K562 (cell line): ENCODE measurements around the gene TOR1B. TPM values are rescaled to one million over a fixed set of nuclear protein-coding genes. Genes with fewer than 3 reads are reported as not detected.
"Not testable (repeated sequence)": the region's sequence is repeated elsewhere in the genome, so short reads cannot be mapped to it uniquely, and the experiment has no call there.

Experiments
- ARNT ChIP-seq, 2 experiments: fragments of 450-650 bp; IDR thresholded peaks; 2 replicates each; pipeline ENCODE4 v1.6.1; 2016; ENCODE audit warnings: mild to moderate bottlenecking in 1 of 2
- C11orf30 ChIP-seq: fragments of 450-650 bp; IDR thresholded peaks from 2 replicates; pipeline ENCODE4 v1.6.1; 2016; ENCODE audit warnings: low read depth, mild to moderate bottlenecking
- CSDE1 ChIP-seq, 2 experiments: fragments of 450-650 bp; IDR thresholded peaks; 2 replicates each; pipeline ENCODE4 v1.6.1; 2016; ENCODE audit warnings: mild to moderate bottlenecking in 1 of 2
- CTBP1 ChIP-seq: fragments of 450-650 bp; IDR thresholded peaks from 2 replicates; pipeline ENCODE4 v1.6.1; 2016; ENCODE audit warnings: borderline replicate concordance
- DPF2 ChIP-seq: fragments of 450-650 bp; IDR thresholded peaks from 2 replicates; pipeline ENCODE4 v1.6.1; 2016
- EHMT2 ChIP-seq: fragments of 450-650 bp; IDR thresholded peaks from 2 replicates; pipeline ENCODE4 v1.6.1; 2018; ENCODE audit warnings: antibody characterized with exemption
- EP400 ChIP-seq: fragments of 450-650 bp; IDR thresholded peaks from 2 replicates; pipeline ENCODE4 v1.6.1; 2017; ENCODE audit warnings: antibody characterized with exemption, mild to moderate bottlenecking, moderate library complexity
- ETV5 ChIP-seq: sonication (generic); formaldehyde crosslinking; IDR thresholded peaks from 2 replicates; pipeline ENCODE4 v1.4.0; 2020; ENCODE audit warnings: low read depth, mild to moderate bottlenecking, missing genetic modification reagents
- FOXJ2 ChIP-seq: fragments of 200-800 bp; sonication (Bioruptor generic); IDR thresholded peaks from 2 replicates; pipeline ENCODE4 v1.6.1; 2016; ENCODE audit warnings: missing genetic modification characterization, missing compliant biosample characterization
- GABPB1 ChIP-seq: sonication (generic); formaldehyde crosslinking; IDR thresholded peaks from 2 replicates; pipeline ENCODE4 v1.8.0; 2022; ENCODE audit warnings: mild to moderate bottlenecking, missing genetic modification reagents
- JUN ChIP-seq, 2 experiments: sonication (generic) in 1 of 2; formaldehyde crosslinking in 1 of 2; IDR thresholded peaks; 2 replicates each; pipeline versions ENCODE4 v1.6.1 to v1.8.0; 2012 to 2022; ENCODE audit warnings: borderline replicate concordance in 2 of 2, mild to moderate bottlenecking in 2 of 2, improper control_type of control experiment in 1 of 2, low read depth in 1 of 2, low read length in 1 of 2, missing genetic modification reagents in 1 of 2
- KDM1A ChIP-seq, 2 experiments: fragments of 450-650 bp; IDR thresholded peaks; 2 replicates each; pipeline ENCODE4 v1.6.1; 2016; ENCODE audit warnings: mild to moderate bottlenecking in 2 of 2
- LARP7 ChIP-seq: fragments of 450-650 bp; IDR thresholded peaks from 2 replicates; pipeline ENCODE4 v1.6.1; 2016
- MEIS2 ChIP-seq: fragments of 450-650 bp; IDR thresholded peaks from 2 replicates; pipeline ENCODE4 v1.6.1; 2014; ENCODE audit warnings: mild to moderate bottlenecking; ENCODE audit not compliant: partially characterized antibody
- NCOA1 ChIP-seq: fragments of 450-650 bp; IDR thresholded peaks from 2 replicates; pipeline ENCODE4 v1.6.1; 2016; ENCODE audit warnings: low read depth
- NFE2 ChIP-seq: IDR thresholded peaks from 2 replicates; pipeline ENCODE4 v1.6.1; 2014; ENCODE audit warnings: antibody characterized with exemption, low read depth
- NFIC ChIP-seq: fragments of 450-650 bp; IDR thresholded peaks from 2 replicates; pipeline ENCODE4 v1.6.1; 2017; ENCODE audit warnings: mild to moderate bottlenecking, inconsistent platforms
- NR2C2 ChIP-seq, 2 experiments: fragments of 200-800 bp in 1 of 2; sonication (Bioruptor generic) in 1 of 2; sonication (generic) in 1 of 2; formaldehyde crosslinking in 1 of 2; IDR thresholded peaks; 2 replicates each; pipeline versions ENCODE4 v1.6.1 to v1.8.0; 2016 to 2022; ENCODE audit warnings: mild to moderate bottlenecking in 1 of 2, missing compliant biosample characterization in 1 of 2, missing genetic modification characterization in 1 of 2, missing genetic modification reagents in 1 of 2
- PHB2 ChIP-seq: fragments of 450-650 bp; IDR thresholded peaks from 2 replicates; pipeline ENCODE4 v1.6.1; 2017; ENCODE audit warnings: low read depth
- PHF20 ChIP-seq: fragments of 450-650 bp; IDR thresholded peaks from 2 replicates; pipeline ENCODE4 v1.6.1; 2018; ENCODE audit not compliant: partially characterized antibody
- POLR3A ChIP-seq: IDR thresholded peaks from 2 replicates; pipeline ENCODE4 v1.6.1; 2011; ENCODE audit warnings: borderline replicate concordance, mild to moderate bottlenecking, moderate library complexity; ENCODE audit not compliant: insufficient read length, insufficient read depth; ENCODE audit errors: extremely low read depth
- SMARCE1 ChIP-seq: fragments of 450-650 bp; IDR thresholded peaks from 2 replicates; pipeline ENCODE4 v1.7.1; 2016; ENCODE audit warnings: mild to moderate bottlenecking
- SP1 ChIP-seq: sonication (generic); formaldehyde crosslinking; IDR thresholded peaks from 2 replicates; pipeline ENCODE4 v1.8.1; 2022; ENCODE audit warnings: mild to moderate bottlenecking, missing genetic modification reagents
- TCF3 ChIP-seq: sonication (generic); formaldehyde crosslinking; IDR thresholded peaks from 2 replicates; pipeline ENCODE4 v1.4.0; 2020; ENCODE audit warnings: mild to moderate bottlenecking, missing genetic modification reagents
- TOE1 ChIP-seq, 2 experiments: fragments of 450-650 bp in 1 of 2; sonication (generic) in 1 of 2; formaldehyde crosslinking in 1 of 2; IDR thresholded peaks; 2 replicates each; pipeline versions ENCODE4 v1.7.1 to v1.8.0; 2016 to 2022; ENCODE audit warnings: borderline replicate concordance in 2 of 2, mild to moderate bottlenecking in 2 of 2, antibody characterized with exemption in 1 of 2, inconsistent platforms in 1 of 2, low read depth in 1 of 2, missing genetic modification reagents in 1 of 2, moderate library complexity in 1 of 2
- TRIM24 ChIP-seq, 2 experiments: fragments of 450-650 bp; IDR thresholded peaks; 2 replicates each; pipeline ENCODE4 v1.6.1; 2016
- ZEB2 ChIP-seq: fragments of 450-650 bp; IDR thresholded peaks from 2 replicates; pipeline ENCODE4 v1.6.1; 2016
- ZNF316 ChIP-seq: fragments of 450-650 bp; IDR thresholded peaks from 2 replicates; pipeline ENCODE4 v1.6.1; 2016
- polyA plus RNA-seq, 8 experiments: library from polyadenylated mRNA; depleted of rRNA in 4 of 8; stranded (reverse) in 5 of 8; unstranded in 3 of 8; fragments of >200 nt; fragmentation: Nextera tagmentation in 2 of 8; fragmentation: Illumina TruSeq in 1 of 8; extraction: Ambion mirVana in 2 of 8; extraction: Trizol in 1 of 8; gene quantifications; 2 replicates each; pipeline versions ENCODE4 v1.2.1 to v1.2.3, GENCODE V29; 2011 to 2014; ENCODE audit warnings: inconsistent platforms in 1 of 8, missing spikeins in 1 of 8
- total RNA-seq, 7 experiments: library from RNA; depleted of rRNA in 6 of 7; stranded (reverse); fragments of >200 nt in 6 of 7; fragmentation: Illumina TruSeq in 2 of 7; extraction: Trizol in 2 of 7; gene quantifications; 2 replicates each; pipeline versions ENCODE4 v1.2.1 to v1.2.3, GENCODE V29; 2011 to 2021; ENCODE audit warnings: low replicate concordance in 1 of 7
- TF ChIP-seq, protein P1 (sequence below), 2 experiments: fragments of 450-650 bp; conservative IDR thresholded peaks; 2 replicates each; pipeline ENCODE4 v1.6.1; 2017; ENCODE audit warnings: mild to moderate bottlenecking in 2 of 2, moderate library complexity in 2 of 2

The TOR1B gene
- total and polyA plus RNA-seq, 9 of the 15 experiments (the other 6 are each of a cell fraction or from before 2014, with no cell fraction given): 4.2 to 36.5 (median 24.6) TPM

DNA sequence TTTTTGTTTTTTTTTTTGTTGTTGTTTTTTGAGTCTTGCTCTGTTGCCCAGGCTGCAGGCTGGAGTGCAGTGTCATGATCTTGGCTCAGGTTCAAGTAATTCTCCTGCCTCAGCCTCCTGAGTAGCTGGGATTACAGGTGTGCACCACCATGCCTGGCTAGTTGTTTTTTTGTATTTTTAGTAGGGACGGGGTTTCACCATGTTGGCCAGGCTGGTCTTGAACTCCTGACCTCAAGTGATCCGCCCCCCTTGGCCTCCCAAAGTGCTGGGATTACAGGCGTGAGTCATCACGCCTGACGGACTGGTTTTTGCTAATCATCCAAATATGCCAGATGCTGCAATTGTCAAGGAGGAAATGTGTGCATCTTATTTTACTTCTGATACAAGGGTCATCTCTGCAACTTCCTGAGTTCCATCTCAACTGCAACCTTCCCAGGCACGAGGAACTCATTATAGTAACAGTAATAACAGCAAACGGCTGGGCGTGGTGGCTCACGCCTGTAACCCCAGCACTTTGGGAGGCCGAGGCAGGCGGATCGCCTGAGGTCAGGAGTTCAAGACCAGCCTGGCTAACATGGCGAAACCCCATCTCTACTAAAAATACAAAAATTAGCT, 40.5 kb upstream of the TOR1B start (continued):
- TF ChIP-seq ZNF316 (peak; percentile 86), SP1 (peak; percentile 18; the same call in 1 of the 2 replicates), POLR3A (peak; percentile 12), CTBP1 (peak; percentile 67), PHB2 (peak; percentile 57; the same call in 1 of the 2 replicates), CSDE1 (IDR thresholded peaks at IDR 0.05) (peak in 1 of 2 experiments; percentile 24; a peak in 1 of 4 replicates), LARP7 (0 out of 2 replicates have a peak, but pooled peaks have one; percentile 13), EHMT2 (peak; percentile 70), MEIS2 (peak; percentile 44), PHF20 (peak; percentile 32), SMARCE1 (peak; percentile 88), NFE2 (peak; percentile 63), DPF2 (peak; percentile 96), ZEB2 (peak; percentile 63; the same call in 1 of the 2 replicates), KDM1A (IDR thresholded peaks at IDR 0.05) (peak; percentile 92 to 94), JUN (IDR thresholded peaks at IDR 0.05; ENCODE audit: borderline replicate concordance, low read depth, low read length) (0 out of 2 replicates have a peak, but pooled peaks have one; percentile 60), ETV5 (CRISPR knock-in tag) (peak; percentile 57; the same call in 1 of the 2 replicates), NCOA1 (peak; percentile 52; the same call in 1 of the 2 replicates), NR2C2 (tag; IDR thresholded peaks at IDR 0.05) (peak; percentile 61; the same call in 1 of the 2 replicates), C11orf30 (peak; percentile 88), NFIC (peak; percentile 93), EP400 (peak; percentile 38; the same call in 1 of the 2 replicates), FOXJ2 (tag) (peak; percentile 78), GABPB1 (0 out of 2 replicates have a peak, but pooled peaks have one; percentile 22), ARNT (IDR thresholded peaks at IDR 0.05) (0 out of 4 replicates have a peak, but pooled peaks have one; percentile 29 to 45), TCF3 (peak; percentile 56; the same call in 1 of the 2 replicates), TRIM24 (IDR thresholded peaks at IDR 0.05) (peak; percentile 80 to 87), TOE1 (IDR thresholded peaks at IDR 0.05; ENCODE audit: borderline replicate concordance) (peak; percentile 75)
- TF ChIP-seq JUN (CRISPR knock-in tag; IDR thresholded peaks at IDR 0.05; ENCODE audit: borderline replicate concordance); NR2C2 (CRISPR knock-in tag; IDR thresholded peaks at IDR 0.05); TOE1 (CRISPR knock-in tag; IDR thresholded peaks at IDR 0.05; ENCODE audit: borderline replicate concordance, low read depth): not testable (repeated sequence)
- TF ChIP-seq, protein P1, sequence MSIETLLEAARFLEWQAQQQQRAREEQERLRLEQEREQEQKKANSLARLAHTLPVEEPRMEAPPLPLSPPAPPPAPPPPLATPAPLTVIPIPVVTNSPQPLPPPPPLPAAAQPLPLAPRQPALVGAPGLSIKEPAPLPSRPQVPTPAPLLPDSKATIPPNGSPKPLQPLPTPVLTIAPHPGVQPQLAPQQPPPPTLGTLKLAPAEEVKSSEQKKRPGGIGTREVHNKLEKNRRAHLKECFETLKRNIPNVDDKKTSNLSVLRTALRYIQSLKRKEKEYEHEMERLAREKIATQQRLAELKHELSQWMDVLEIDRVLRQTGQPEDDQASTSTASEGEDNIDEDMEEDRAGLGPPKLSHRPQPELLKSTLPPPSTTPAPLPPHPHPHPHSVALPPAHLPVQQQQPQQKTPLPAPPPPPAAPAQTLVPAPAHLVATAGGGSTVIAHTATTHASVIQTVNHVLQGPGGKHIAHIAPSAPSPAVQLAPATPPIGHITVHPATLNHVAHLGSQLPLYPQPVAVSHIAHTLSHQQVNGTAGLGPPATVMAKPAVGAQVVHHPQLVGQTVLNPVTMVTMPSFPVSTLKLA (conservative IDR thresholded peaks at IDR 0.05): 0 out of 4 replicates have a peak, but pooled peaks of 1 of the 2 experiments have one; percentile 34
